Ovary (tissue), 9 donors: Measurements from ENCODE around the gene RCAN3. TPM values are rescaled to one million over a fixed set of nuclear protein-coding genes. Genes with fewer than 3 reads are reported as not detected.

ENCODE experiments used
- DNase-seq, 5 donors: peaks; one replicate each; pipeline ENCODE4 v3.0.0-alpha.2; 2019 to 2020
- H3K27ac ChIP-seq, 2 donors: fragments of 200-600 bp; one replicate each; pipeline versions ENCODE4 v1.5.1 to v1.8.0; 2019 to 2022
- H3K27me3 ChIP-seq: fragments of 200-600 bp; one replicate; pipeline ENCODE4 v1.8.0; 2022
- H3K36me3 ChIP-seq: fragments of 200-600 bp; sonication (generic); one replicate; pipeline ENCODE4 v1.5.1; 2019
- H3K4me1 ChIP-seq: one replicate; pipeline ENCODE4 v1.8.1; 2013; ENCODE audit warnings: mild to moderate bottlenecking, moderate library complexity; ENCODE audit not compliant: insufficient read depth
- H3K4me3 ChIP-seq: fragments of 200-600 bp; sonication (generic); one replicate; pipeline ENCODE4 v1.5.1; 2017
- H3K9me3 ChIP-seq, 2 donors: fragments of 200-600 bp in 1 of 2; sonication (generic) in 1 of 2; one replicate each; pipeline versions ENCODE4 v1.5.1 to v1.8.1; 2013 to 2019; ENCODE audit warnings: mild to moderate bottlenecking in 1 of 2, moderate library complexity in 1 of 2
- EP300 ChIP-seq: sonication (generic); formaldehyde crosslinking; IDR thresholded peaks from one replicate; pipeline ENCODE4 v1.6.1; 2017; ENCODE audit warnings: antibody characterized with exemption
- POLR2A ChIP-seq: fragments of 450-650 bp; IDR thresholded peaks from one replicate; pipeline ENCODE4 v1.6.1; 2017; ENCODE audit warnings: antibody characterized with exemption, mild to moderate bottlenecking, moderate library complexity
- WGBS, 3 donors: extraction: QIAGEN DNeasy Blood & Tissue Kit in 1 of 3; methylation state at CpG; one replicate each; pipeline versions ENCODE4 v1.1.5 to v1.1.7; 2013 to 2017; 5-methylcytosine and 5-hydroxymethylcytosine counted together
- intact Hi-C, 4 donors: fragments of 100-400 bp; cut with DNase I; formaldehyde crosslinking; loops; one replicate each; pipeline versions ENCODE4 v1.11.0 to v1.15.1; 2022 to 2023
- polyA plus RNA-seq, 2 donors: library from polyadenylated mRNA; stranded (reverse); fragments of 200-250 nt in 1 of 2; fragments of 350-450 nt in 1 of 2; fragmentation: Illumina TruSeq in 1 of 2; extraction: RNeasy Lipid Tissue Mini Kit (QIAGEN cat#74804) in 1 of 2; gene quantifications; one replicate each; pipeline ENCODE4 v1.2.3, GENCODE V29; 2013 to 2014
- total RNA-seq, 7 donors: library from RNA; depleted of rRNA in 2 of 7; stranded (reverse); fragments of >200 nt in 2 of 7; fragmentation: NEBNext Ultra II Directional in 3 of 7; extraction: Animal tissue kit (Norgen Biotek cat#: 25700) in 3 of 7; gene quantifications; one replicate each; pipeline versions ENCODE4 v1.1.0 to v1.2.4, GENCODE V29; 2016 to 2023
- TF ChIP-seq, protein P1 (sequence below), 3 donors: fragments of 450-650 bp in 2 of 3; fragments of 200-600 bp in 1 of 3; IDR thresholded peaks; one replicate each; pipeline versions ENCODE4 v1.5.1 to v1.8.0; 2016 to 2022; ENCODE audit warnings: antibody characterized with exemption in 3 of 3, mild to moderate bottlenecking in 1 of 3
- donor health status: DM: no; HTN: no; CAD: no; lungs with moderate emphysema.
- donor health status: DM: no; HTN: no; CAD: no.
- donor health status: Bipolar disorder and iron deficiency.
- donor health status: DM: yes; HTN: yes; CAD: no.
- donor health status: DM: no; HTN: no; CAD: no.
- donor health status: DM: yes; HTN: yes; CAD: no.

Gene RCAN3
- total and polyA plus RNA-seq, 9 donors: 0.25 to 12.4 (median 2.1) TPM

DNA sequence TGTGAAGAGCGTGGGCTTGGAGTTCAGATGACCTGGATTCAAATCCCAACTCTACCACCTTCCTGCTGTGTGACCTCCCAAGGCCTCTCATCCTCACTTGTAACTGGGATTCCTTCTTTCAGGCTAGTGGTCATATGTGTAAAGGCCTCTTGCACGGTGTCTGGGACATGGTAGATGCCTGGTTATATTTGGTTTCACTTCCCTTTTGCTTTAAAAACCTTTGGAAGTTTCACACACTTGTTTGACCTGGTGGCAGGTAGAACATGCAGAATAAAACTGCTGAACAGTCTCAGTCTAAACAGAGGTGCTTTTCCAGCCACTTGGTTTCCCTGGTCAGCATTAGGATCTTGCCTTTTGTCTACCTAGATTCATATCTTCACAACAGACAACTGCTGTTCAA is 37.0 kb upstream of the RCAN3 start:
- DNase-seq: no peak
- Histone ChIP-seq H3K4me3 (no peak overlapping the region), H3K9me3 (no peaks in the 10 kb centered on the region), H3K4me1 (no peaks in the 10 kb centered on the region), H3K36me3 (no peaks in the 10 kb centered on the region), H3K27me3 (no peaks in the 10 kb centered on the region), H3K27ac (no peak overlapping the region)
- TF ChIP-seq EP300 (no peak), POLR2A (no peak)
- TF ChIP-seq, protein P1, sequence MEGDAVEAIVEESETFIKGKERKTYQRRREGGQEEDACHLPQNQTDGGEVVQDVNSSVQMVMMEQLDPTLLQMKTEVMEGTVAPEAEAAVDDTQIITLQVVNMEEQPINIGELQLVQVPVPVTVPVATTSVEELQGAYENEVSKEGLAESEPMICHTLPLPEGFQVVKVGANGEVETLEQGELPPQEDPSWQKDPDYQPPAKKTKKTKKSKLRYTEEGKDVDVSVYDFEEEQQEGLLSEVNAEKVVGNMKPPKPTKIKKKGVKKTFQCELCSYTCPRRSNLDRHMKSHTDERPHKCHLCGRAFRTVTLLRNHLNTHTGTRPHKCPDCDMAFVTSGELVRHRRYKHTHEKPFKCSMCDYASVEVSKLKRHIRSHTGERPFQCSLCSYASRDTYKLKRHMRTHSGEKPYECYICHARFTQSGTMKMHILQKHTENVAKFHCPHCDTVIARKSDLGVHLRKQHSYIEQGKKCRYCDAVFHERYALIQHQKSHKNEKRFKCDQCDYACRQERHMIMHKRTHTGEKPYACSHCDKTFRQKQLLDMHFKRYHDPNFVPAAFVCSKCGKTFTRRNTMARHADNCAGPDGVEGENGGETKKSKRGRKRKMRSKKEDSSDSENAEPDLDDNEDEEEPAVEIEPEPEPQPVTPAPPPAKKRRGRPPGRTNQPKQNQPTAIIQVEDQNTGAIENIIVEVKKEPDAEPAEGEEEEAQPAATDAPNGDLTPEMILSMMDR (IDR thresholded peaks at IDR 0.05): no peak
- 86 to 94% (median 90%) methylated on average over 2 of the region's 2 CpGs for WGBS, 3 donors
- intact Hi-C loops: no loop called here

DNA sequence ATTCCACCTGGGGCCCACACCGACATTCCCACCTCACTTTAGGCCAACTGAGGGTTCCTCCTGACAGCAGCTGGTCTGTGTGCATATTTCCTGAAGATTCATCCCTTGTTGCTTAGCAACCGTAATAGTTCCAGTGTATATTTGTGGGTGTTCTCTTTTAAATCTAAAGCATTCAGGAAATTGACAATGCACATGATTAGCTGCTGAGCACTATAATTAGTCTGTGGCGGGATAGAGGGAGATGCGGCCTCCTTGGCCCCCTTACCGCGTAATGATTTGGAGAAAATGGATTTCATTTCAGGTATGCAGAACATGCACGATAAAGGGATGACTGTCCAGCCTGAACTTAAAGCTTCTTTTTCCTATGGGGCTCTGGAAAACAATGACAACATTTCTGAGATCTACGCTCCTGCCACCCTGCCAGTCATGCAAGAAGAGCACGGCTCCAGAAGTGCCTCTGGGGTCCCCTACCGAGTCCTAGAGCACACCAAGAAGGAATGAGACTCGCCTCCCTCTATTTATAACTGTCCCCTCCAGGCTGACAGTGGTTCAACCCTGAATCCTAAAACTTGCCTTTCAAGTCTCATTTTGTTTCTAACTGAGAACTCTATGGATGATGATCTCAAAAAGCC is 33.8 kb upstream of the RCAN3 start:
- H3K4me1 ChIP-seq: no peaks in the 10 kb centered on the region
- TF ChIP-seq POLR2A (no peak), EP300 (no peak)
- TF ChIP-seq, protein P1 (IDR thresholded peaks at IDR 0.05): no peak
- no peaks in the 10 kb centered on the region for H3K27me3 ChIP-seq
- intact Hi-C loops: no loop called here
- H3K9me3 ChIP-seq: no peaks in the 10 kb centered on the region
- no peak overlapping the region for H3K27ac ChIP-seq
- DNase-seq: no peak
- H3K36me3 ChIP-seq: no peaks in the 10 kb centered on the region
- no peak overlapping the region for H3K4me3 ChIP-seq
- WGBS, 3 donors: 87 to 89% (median 88%) methylated on average over 11 of the region's 11 CpGs

DNA sequence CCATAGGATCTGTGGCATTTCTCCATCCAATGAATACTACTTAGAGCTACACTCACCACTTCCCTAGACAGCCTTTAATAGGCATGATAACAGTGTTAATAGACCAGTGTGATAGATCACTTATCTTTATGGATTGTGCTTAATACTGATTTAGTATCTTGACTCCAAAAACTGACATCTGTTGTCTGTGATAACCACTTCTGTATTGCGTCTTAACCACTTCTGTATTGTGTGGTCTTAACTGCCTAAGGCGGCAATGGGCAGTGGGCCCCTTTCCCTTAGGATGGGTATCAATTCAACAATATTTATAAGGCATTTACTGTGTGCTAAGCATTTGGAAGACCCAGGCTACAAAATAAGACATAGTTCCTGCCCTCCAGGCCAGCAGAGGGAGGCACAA is 32.0 kb upstream of the RCAN3 start:
- intact Hi-C loops: no loop called here

DNA sequence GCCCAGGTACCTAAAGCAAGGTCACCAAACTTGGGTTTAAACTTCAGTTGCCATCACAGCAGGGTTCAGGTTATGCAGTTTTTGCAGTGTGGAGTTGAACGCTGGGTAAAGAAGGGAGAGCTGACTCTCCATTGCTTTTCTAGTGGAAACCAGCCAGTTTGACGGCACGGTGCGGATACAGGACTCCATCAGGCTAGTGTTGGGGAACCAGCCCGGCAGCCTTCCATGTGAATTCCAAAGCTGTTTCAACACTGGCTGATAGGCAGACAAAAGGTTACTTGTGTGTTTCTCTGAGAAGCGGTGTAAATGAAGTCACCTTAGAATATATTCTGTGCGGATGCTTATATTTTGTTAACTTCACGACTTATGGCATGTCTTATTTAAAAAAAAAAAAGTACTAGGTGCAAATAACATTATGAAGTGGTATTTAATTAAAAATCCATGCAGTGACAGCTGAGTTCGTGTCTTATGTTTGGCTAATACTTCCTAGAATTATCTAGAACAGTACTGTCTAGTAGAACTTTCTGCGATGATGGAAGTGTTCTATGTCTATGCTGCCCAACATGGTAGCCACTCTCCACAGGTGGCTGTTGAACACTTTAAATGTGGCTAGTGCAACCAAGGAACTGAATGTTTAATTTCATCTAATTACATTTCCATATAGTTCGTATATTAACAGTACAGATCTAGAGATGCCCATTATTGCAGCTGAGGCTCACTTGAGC is 29.9 kb upstream of the RCAN3 start:
- Histone ChIP-seq H3K4me1 (no peaks in the 10 kb centered on the region), H3K27me3 (no peaks in the 10 kb centered on the region), H3K9me3 (no peaks in the 10 kb centered on the region), H3K27ac (no peak overlapping the region), H3K4me3 (no peak overlapping the region), H3K36me3 (no peaks in the 10 kb centered on the region)
- TF ChIP-seq POLR2A (no peak), EP300 (no peak)
- TF ChIP-seq, protein P1 (IDR thresholded peaks at IDR 0.05): no peak
- intact Hi-C loops: no loop called here
- WGBS, 3 donors: 81 to 82% (median 82%) methylated on average over 11 of the region's 11 CpGs
- no peak for DNase-seq

More for the DNA sequence above, 32.0 kb upstream of the RCAN3 start:
- H3K4me3 ChIP-seq: no peak overlapping the region
- H3K4me1 ChIP-seq: no peaks in the 10 kb centered on the region
- H3K9me3 ChIP-seq: no peaks in the 10 kb centered on the region
- DNase-seq: no peak
- no peak overlapping the region for H3K27ac ChIP-seq
- H3K36me3 ChIP-seq: no peaks in the 10 kb centered on the region
- TF ChIP-seq EP300: no peak
- TF ChIP-seq POLR2A: no peak
- TF ChIP-seq, protein P1 (IDR thresholded peaks at IDR 0.05): no peak
- WGBS, 3 donors: 93 to 99% (median 98%) methylated on average over 2 of the region's 2 CpGs
- H3K27me3 ChIP-seq: no peaks in the 10 kb centered on the region
